Kidney (tissue), 14 donors: ENCODE data around the gene INHBB. TPM values are rescaled to one million over a fixed set of nuclear protein-coding genes. Genes with fewer than 3 reads are reported as not detected.

Experiments
- DNase-seq, 5 donors: peaks; one replicate each; pipeline ENCODE4 v3.0.0-alpha.2; 2013 to 2020
- FAIRE-seq: peaks from 2 replicates; lab custom pipeline; 2012; peaks lifted over from hg19 to GRCh38; lab: Jason Lieb, UNC
- H3K27ac ChIP-seq, 2 donors: one replicate each; pipeline ENCODE4 v1.7.0; 2013; ENCODE audit warnings: low read depth in 2 of 2, low read length in 2 of 2, inconsistent platforms in 1 of 2
- H3K27me3 ChIP-seq: one replicate; pipeline ENCODE4 v1.7.1; 2013; ENCODE audit warnings: low read length, inconsistent platforms; ENCODE audit not compliant: control insufficient read depth, insufficient read depth
- H3K36me3 ChIP-seq, 3 donors: one replicate each; pipeline versions ENCODE4 v1.7.0 to v1.7.1; 2013; ENCODE audit warnings: low read length in 3 of 3, control low read depth in 1 of 3, inconsistent platforms in 1 of 3; ENCODE audit not compliant: insufficient read depth in 3 of 3, control insufficient read depth in 2 of 3
- H3K4me1 ChIP-seq, 3 donors: one replicate each; pipeline versions ENCODE4 v1.7.0 to v1.7.1; 2013; ENCODE audit warnings: low read length in 3 of 3, inconsistent platforms in 1 of 3, low read depth in 1 of 3; ENCODE audit not compliant: control insufficient read depth in 2 of 3, insufficient read depth in 2 of 3
- H3K4me3 ChIP-seq, 3 donors: one replicate each; pipeline versions ENCODE4 v1.7.0 to v1.8.1; 2013; ENCODE audit warnings: low read length in 3 of 3, control low read depth in 1 of 3, inconsistent platforms in 1 of 3
- H3K9ac ChIP-seq, 3 donors: one replicate each; pipeline versions ENCODE4 v1.7.0 to v1.7.1; 2013; ENCODE audit warnings: low read length in 3 of 3, control low read depth in 1 of 3, inconsistent platforms in 1 of 3
- H3K9me3 ChIP-seq, 3 donors: one replicate each; pipeline versions ENCODE4 v1.7.0 to v1.7.1; 2013; ENCODE audit warnings: low read length in 3 of 3, control low read depth in 1 of 3, inconsistent platforms in 1 of 3; ENCODE audit not compliant: control insufficient read depth in 2 of 3, insufficient read depth in 1 of 3
- CTCF ChIP-seq: IDR thresholded peaks from 3 replicates; pipeline ENCODE4 v1.5.1; 2012; ENCODE audit warnings: mild to moderate bottlenecking, moderate library complexity, borderline replicate concordance; ENCODE audit not compliant: insufficient read depth; ENCODE audit errors: extremely low read depth
- intact Hi-C: fragments of 100-400 bp; cut with DNase I; formaldehyde crosslinking; loops from one replicate; pipeline ENCODE4 v1.11.1; 2022
- polyA plus RNA-seq: library from polyadenylated mRNA; stranded (reverse); fragments of 350-450 nt; fragmentation: Illumina TruSeq; extraction: RNeasy Lipid Tissue Mini Kit (QIAGEN cat#74804); gene quantifications from one replicate; pipeline ENCODE4 v1.2.3, GENCODE V29; 2014; ENCODE audit warnings: low read depth, low replicate concordance; ENCODE audit not compliant: insufficient read depth
- total RNA-seq: library from RNA; stranded (reverse); fragmentation: NEBNext Ultra II Directional; extraction: Animal tissue kit (Norgen Biotek cat#: 25700); gene quantifications from one replicate; pipeline ENCODE4 v1.2.1, GENCODE V29; 2021
- donor health status: control.
- donor health status: control.
- donor health status: control.
- donor health status: control.
- donor health status: control.
- donor health status: DM: yes; HTN: yes; CAD: no.
- donor health status: Normal renal cell carcinoma (clear cell type).

Gene INHBB
- total and polyA plus RNA-seq, 2 donors from 2014 or later: 0.49 to 3.7 TPM

DNA sequence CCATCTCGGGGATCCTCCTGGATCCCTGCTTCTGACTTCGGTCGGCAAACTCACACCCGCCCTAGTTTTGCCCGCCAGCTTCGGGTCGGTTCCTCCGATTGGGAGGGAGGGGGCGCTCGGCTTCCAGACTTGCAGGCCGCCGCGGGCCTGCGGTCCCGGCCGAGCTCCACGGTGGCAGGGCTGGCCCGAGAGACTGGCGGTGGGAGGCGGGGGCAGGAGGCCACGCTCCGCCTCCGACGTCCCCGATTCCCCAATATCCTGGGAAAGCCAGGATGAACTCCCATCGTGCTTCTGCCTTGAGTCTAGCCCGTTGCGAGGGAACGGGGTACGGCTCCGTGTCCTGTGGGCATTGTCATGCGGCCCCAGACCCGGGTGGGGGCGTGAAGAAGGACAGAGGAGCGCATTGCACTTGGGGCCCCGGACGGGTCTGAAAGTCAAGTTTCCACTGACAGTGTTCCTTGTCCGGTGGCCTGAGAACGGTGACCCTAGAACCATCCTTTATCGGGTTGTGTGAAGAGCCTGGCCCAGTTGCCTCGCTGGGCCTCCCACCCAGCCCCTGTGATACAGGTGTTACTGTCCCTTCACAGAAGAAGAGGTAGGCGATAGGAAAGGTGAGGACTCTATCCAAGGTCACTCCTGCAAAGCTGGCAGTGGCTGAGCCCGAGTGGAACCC is 2.4 kb upstream of the INHBB start:
- no peaks in the 10 kb centered on the region for H3K9me3 ChIP-seq
- peak; percentile 81 to 93 (median 83) for DNase-seq
- intact Hi-C loops: loop anchor here (5.0 kb wide), 1 partner anchor 339 kb away; no protein-coding TSS in a partner anchor
- H3K4me1 ChIP-seq: peaks cover 0 to 12% (median 2%) of the 10 kb centered on the region in 3 donors
- no peak overlapping the region for H3K9ac ChIP-seq
- no peak overlapping the region for H3K27ac ChIP-seq
- no peak for FAIRE-seq
- H3K4me3 ChIP-seq: no peak overlapping the region
- H3K27me3 ChIP-seq: peaks cover 39% of the 10 kb centered on the region
- TF ChIP-seq CTCF: peak; percentile 84
- no peaks in the 10 kb centered on the region for H3K36me3 ChIP-seq

GRCh38 chr2:120344214-120344975 is 1.5 kb upstream of the INHBB start:
- no peak overlapping the region for H3K4me3 ChIP-seq
- H3K4me1 ChIP-seq: peaks cover 0 to 12% (median 2%) of the 10 kb centered on the region in 3 donors
- intact Hi-C loops: loop anchor here (5.0 kb wide), 1 partner anchor 338 kb away; no protein-coding TSS in a partner anchor
- no peaks in the 10 kb centered on the region for H3K36me3 ChIP-seq
- no peak overlapping the region for H3K27ac ChIP-seq
- peaks cover 47% of the 10 kb centered on the region for H3K27me3 ChIP-seq
- H3K9me3 ChIP-seq: no peaks in the 10 kb centered on the region
- DNase-seq (peak in 4 of 5 donors; percentile 10 to 78 (median 52)), FAIRE-seq (no peak)
- H3K9ac ChIP-seq: no peak overlapping the region
- TF ChIP-seq CTCF: no peak

DNA sequence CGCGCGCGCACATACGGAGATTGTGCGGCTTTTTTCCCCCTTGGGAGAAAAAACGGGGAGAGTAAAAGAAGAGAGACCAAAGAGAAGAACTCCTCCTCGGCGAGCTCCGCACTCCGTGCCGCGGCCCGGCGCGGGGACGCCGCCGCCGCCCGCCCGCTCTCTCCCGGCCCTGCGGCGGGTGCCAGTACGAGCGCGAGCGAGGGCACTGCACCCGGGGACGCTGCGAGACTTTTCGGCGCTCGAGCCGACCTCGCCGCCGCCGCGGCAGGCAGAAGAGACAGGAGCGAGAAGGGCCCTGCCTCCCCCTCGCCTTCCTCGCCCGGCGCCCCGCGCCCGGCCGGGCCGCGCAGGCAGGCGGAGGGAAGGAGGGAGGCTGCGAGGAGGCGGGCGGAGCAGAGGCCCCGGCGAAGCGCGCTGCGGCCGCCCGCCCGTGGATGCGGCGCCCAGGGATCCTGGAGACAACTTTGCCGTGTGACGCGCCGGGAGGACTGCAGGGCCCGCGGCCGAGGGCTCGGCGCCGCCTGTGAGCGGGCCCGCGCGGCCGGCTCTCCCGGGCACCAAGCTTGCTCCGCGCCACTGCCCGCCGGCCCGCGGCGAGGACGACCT is 857 bp upstream of the INHBB start:
- no peak overlapping the region for H3K27ac ChIP-seq
- no peak overlapping the region for H3K9ac ChIP-seq
- H3K4me1 ChIP-seq: peaks cover 0 to 12% (median 2%) of the 10 kb centered on the region in 3 donors
- FAIRE-seq: no peak
- no peaks in the 10 kb centered on the region for H3K9me3 ChIP-seq
- H3K4me3 ChIP-seq: peak overlapping the region in 1 of 3 donors; percentile 17
- intact Hi-C loops: loop anchor here (5.0 kb wide), 1 partner anchor 337 kb away; no protein-coding TSS in a partner anchor
- no peaks in the 10 kb centered on the region for H3K36me3 ChIP-seq
- TF ChIP-seq CTCF: no peak
- peak in 3 of 5 donors; percentile 21 to 37 (median 26) for DNase-seq
- H3K27me3 ChIP-seq: peaks cover 54% of the 10 kb centered on the region
